DMS153 treated with DMSO at 0.1 percent for 48 hours (cell line): ENCODE data around the gene NECTIN4.
A peak's percentile ranks its signal among the peaks of the same experiment; 100 is the strongest.
"Not testable (repeated sequence)": the region's sequence is repeated elsewhere in the genome, so short reads cannot be mapped to it uniquely, and the experiment has no call there.

ENCODE experiments used
- DNase-seq: peaks from one replicate; lab custom pipeline; 2025; ENCODE audit not compliant: unreplicated experiment; lab: John Stamatoyannopoulos, UW

The NECTIN4 gene

DNA sequence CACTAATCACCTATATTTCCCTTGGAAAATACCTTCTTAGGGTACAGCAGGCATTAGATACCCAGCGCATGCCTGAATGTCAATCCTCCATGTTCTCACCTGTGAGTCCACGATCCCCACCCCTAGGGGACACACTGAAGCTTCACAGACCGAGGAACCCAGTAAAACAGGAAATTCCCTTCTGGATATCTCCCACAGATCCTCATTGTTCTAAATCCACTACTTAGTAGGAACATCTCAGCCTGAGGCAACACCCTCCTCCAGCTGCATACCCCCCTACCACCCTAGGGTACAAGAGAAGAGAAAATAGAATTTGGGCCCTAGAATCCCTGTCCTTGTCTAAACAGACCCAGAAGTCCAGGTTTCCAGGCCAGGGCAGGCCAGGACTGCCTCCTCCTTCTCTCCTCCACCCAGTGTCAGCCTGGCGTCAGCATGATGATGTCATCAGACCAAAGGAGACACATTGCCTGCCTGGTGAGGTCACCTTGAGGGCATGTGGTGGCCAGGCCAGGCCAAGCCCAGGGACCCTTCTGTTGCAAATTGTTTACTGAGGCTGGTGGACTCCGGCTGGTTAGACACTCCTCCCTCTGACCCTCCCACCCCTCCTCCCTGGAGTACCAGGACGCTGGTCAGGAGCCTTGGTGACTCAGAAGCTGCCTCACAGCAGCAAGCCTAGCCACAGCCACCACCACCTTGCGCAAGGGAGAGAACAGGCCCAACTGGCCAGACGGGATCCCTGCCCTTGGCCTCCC is 6.2 kb downstream of the NECTIN4 start:
- DNase-seq, result no peak

- DNase-seq, result no peak
Observed at GRCh38 chr1:161082483-161082882, 6.9 kb downstream of the NECTIN4 start.

- no peak for DNase-seq
Observed at GRCh38 chr1:161081519-161081918, 7.8 kb downstream of the NECTIN4 start.

GRCh38 chr1:161080441-161081405 is 8.6 kb downstream of the NECTIN4 start:
- no peak for DNase-seq

DNA sequence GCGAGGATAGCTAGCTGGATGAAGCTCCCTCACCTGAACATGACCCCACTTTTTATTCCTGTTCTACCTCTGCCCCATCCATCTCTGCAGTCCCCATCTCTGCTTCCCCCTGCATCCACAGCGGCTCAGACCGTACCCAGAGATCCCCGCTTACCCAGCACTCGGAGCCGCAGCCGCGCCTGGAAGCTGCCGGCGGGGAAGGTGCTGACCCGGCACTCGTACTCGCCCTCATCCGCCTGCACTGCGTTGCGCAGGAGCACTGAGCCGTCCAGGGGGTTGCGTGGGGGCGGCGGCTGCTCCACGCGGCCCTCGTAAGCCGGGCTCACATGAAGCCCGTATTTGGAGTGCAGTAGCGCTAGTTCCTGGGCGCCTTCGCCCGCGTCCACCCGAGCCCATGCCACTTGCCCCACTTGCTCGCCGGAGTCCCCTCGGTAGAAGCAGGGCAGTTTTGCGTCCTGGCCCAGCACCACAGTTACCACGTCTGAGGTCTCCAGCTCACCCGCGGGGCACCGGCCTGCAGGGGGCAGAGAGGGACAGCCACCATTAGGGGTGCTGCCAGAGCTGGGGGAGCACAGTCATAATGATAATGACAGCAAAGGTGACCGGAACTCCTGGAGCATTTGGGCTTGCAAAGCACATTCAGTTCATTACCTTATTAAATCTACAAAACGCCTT is 9.8 kb downstream of the NECTIN4 start:
- DNase-seq, result no peak

DNA sequence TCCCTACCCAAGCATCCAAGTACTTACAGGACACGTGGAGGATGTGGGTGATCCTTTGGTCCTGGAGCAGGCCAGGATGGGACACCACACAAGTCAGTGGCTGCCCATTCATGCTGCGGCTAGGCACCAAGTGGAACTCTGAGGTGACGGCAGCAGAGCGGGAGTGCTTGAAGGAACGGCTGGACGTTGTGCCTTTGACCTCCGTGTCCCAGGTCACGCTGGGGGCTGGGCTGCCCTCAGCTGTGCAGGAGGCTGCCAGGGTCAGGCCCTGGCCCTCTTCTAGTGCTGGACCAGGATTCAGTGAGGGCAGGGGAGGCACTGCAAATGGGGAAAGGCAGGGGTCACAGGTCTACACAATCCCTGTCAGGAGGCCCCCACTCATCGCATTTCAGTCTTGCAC is 11.9 kb downstream of the NECTIN4 start:
- DNase-seq, result no peak

GRCh38 chr1:161076410-161076809 is 12.9 kb downstream of the NECTIN4 start:
- no peak for DNase-seq

DNA sequence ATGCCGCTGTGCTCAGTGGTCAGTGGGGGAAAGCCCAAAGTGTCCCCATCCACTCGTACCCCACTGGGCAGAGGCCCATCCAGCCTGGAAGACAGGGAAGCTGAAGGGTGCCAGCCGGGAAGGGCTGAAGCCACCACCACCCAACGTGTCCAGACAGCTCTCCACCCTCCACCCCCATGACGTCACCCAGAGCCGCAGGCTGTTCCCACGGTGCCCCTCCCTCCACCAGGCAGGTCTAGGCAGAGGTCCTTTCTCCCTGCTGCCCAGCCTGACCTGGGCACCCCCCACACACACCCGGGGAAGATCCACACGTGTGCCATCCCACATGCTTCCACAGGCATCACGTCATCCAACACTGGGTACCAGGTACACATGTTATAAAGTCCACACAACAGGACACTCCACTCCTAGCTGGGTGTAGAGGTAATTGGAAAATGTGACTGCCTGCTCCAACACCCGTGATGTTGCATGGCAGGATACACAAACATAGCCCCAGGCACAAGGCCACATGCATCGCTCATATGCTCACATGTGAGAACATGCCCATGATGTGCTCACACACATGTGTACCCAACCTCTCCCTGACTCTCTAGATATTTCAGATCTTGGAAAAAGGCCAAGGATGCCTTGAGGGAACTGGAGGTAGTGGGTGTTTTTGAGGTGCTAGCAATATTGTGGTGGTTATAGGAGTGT is 14.5 kb downstream of the NECTIN4 start:
- DNase-seq, result no peak

GRCh38 chr1:161073474-161074121 is 15.8 kb downstream of the NECTIN4 start:
- no peak for DNase-seq

DNA sequence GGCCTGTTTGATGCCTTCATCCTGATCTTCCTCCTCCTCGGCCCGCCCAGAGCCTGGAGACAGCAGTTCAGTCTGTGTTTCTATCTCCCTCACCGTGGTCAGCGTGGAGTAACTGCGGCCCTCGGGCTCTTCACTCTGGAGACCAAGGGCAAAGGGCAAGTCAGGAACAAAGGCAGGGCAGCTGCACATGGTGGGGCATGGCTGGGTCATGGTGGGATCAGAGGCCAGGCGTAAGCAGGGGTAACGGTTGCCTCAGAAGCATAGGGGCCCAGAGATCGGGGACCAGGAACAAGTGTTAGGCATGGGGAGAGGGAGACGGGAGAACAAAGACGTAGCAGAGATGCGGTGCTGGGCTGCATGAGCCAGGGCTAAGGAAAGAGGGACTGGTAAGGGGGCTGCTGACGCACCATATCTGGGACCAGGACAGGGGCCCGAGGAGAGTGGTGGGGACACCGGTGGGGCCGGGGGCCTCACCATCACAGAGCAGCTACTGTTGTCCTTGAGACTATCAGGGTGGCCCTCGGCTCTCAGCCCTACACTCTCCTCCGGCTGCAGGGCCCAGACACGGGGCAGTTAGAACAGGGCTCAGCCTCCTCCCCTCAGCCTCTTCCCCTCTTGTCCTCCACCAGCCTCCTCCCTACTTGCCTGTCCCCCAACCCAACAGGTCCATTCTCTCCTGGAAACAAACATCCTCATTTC is 16.5 kb downstream of the NECTIN4 start:
- DNase-seq, result no peak

GRCh38 chr1:161071886-161072371 is 17.4 kb downstream of the NECTIN4 start:
- peak; percentile 23 for DNase-seq

DNA sequence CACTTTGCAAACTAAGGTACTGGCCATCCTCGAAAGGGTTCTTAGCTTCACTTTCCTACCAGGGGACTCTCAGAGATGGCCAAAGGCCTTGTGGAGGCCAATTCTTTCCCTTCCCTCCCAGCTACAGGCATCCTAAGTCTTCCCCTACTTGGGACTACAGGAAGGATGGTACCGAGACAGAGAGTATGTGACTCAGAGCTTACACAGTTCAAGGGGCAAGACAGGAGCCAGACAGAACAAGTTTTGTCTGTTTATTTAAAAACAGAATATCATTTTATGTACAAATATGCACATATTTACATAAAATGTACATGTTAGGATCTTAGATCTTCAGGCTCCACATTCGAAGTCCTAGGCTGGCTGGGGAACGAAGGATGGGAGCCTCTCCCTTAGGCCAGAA is 18.6 kb downstream of the NECTIN4 start:
- DNase-seq, result no peak

DNA sequence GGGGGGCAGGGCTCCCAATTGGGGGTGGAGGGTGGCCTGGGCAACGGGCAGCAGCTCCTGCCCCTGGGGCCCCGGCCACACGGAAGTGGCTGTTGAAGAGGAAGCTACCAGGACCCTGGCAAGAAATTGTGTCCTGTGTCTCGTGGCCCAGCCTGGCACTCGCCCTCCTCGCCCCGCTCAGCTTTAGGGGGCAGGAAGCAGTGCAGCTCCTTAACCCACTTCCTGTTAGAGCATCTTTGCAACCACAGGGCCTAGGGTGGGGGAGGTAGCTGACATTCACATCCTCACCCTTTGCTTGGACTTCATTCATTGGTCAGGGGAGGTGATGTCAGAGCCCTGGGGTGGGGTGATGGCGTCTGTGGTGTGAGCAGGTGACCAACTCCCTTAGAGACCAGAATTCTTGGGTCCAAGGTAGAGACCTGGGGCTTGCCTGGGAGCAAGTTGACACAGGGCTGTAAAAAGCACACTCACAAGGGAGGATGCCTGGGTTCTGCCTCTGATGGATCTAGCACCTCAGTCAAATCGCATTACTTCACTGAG is 19.6 kb downstream of the NECTIN4 start, which contains the start of gene ARHGAP30:
Gene ARHGAP30, minus strand, starts transcription at position 161 of the 540 bp plus-strand sequence. CDS start 267 bp downstream, outside the sequence.
- DNase-seq, result no peak

- no peak for DNase-seq
Observed at GRCh38 chr1:161069241-161069640, 20.1 kb downstream of the NECTIN4 start.

DNA sequence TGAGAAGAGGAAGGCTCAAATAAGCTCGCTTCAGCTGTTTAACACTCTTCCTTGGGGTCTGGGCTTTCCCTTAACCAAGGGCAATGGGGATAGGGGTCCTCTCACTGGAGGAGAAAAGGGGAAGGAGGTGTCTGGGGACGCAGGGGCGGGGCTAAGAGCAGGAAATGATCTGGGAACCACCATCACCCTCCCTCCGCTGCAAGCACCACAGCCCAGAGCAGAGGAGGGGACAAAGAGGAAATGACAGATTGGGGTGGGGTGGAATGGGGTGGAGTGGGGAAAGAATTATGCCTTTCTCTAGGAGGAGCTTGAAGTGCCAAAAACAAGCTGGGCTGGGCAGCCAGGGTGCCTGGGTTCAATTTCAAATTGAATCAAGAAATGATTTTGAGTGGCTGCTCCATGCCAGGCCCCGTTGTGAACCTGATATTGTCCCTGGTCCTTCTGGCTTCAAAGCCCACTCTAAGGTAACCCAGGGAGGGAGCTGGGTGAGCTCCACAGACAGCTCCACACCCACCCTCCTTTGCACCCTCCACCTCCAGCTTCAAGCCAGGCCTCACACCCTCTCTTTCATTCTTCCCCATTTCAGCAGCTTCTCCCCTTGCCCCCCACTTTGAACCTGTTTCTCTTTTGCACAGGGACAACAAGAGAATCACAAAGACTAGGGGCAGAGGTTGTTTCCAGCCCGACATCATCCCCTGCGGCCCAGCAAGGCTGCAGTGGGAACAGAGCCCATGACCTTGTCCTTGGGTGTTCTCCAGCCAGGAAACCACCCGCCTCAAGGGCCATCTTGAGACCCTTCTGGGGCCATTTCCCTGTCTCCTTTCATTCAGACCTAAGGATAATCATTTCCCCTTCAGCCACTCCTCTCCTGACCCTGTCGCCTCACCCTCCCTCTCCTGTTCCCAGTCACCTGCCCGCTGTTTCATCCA is 20.8 kb downstream of the NECTIN4 start:
- no peak for DNase-seq

- no peak for DNase-seq
Observed at GRCh38 chr1:161066694-161067093, 22.7 kb downstream of the NECTIN4 start.

DNA sequence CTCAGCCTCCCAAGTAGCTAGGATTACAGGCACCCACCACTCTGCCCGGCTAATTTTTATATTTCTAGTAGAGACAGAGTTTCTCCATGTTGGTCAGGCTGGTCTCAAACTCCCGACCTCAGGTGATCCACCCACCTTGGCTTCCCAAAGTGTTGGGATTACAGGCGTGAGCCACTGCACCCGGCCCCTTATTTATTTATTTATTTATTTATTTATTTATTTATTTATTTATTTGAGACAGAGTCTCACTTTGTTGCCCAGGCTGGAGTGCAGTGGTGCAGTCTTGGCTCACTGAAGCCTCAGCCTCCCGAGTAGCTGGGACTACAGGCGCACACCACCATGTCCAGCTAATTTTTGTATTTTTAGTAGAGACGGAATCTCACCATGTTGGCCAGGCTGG is 23.7 kb downstream of the NECTIN4 start:
- not testable (repeated sequence) for DNase-seq

DNA sequence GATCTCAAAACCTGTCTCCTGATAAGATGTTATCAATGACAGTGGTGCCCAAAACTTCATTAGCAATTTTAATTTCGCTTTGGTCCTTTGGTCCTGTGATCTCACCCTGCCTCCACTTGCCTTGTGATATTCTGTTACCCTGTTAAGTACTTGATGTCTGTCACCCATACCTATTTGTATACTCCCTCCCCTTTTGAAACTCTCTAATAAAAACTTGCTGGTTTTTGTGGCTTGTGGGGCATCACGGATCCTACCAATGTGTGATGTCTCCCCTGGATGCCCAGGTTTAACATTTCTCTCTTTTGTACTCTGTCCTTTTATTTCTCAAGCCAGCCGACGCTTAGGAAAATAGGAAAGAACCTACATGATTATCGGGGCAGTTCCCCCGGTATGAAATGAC is 25.4 kb downstream of the NECTIN4 start:
- DNase-seq, result not testable (repeated sequence)
